AG04450 (cell line): ENCODE data around the gene GDAP1L1. TPM values are rescaled to one million over a fixed set of nuclear protein-coding genes. Genes with fewer than 3 reads are reported as not detected.

Source experiments
- CTCF ChIA-PET: fragments of 300-600, 350-600 bp; formaldehyde crosslinking; extraction: SDS; loops from one replicate; lab custom pipeline; 2022; ENCODE audit warnings: antibody characterized with exemption, inconsistent platforms; lab: Charles Lee
- POLR2A ChIA-PET: fragments of 350-600 bp; formaldehyde crosslinking; extraction: SDS; loops from one replicate; lab custom pipeline; 2021; ENCODE audit warnings: antibody characterized with exemption, inconsistent platforms; lab: Yijun Ruan, JAX
- DNase-seq: peaks from one replicate; pipeline ENCODE4 v3.0.0-alpha.2; 2011; ENCODE audit warnings: low read depth, low spot score
- H3K27ac ChIP-seq: one replicate; pipeline ENCODE4 v1.5.1; 2012; ENCODE audit warnings: low read depth, low read length, control low read depth
- H3K27me3 ChIP-seq: one replicate; pipeline ENCODE4 v1.6.0; 2012; ENCODE audit warnings: low read length; ENCODE audit not compliant: control insufficient read depth, insufficient read depth
- H3K4me3 ChIP-seq: 2 replicates; pipeline ENCODE4 v1.5.1; 2011; ENCODE audit warnings: mild to moderate bottlenecking, low read depth, low read length, control low read depth
- H3K9me3 ChIP-seq: 2 replicates; pipeline ENCODE4 v1.5.1; 2012; ENCODE audit warnings: low read length; ENCODE audit not compliant: control insufficient read depth, insufficient read depth
- polyA plus RNA-seq: library from polyadenylated mRNA; depleted of rRNA; stranded (reverse); fragments of >200 nt; gene quantifications from 2 replicates; pipeline ENCODE4 v1.2.3, GENCODE V29; 2011
- TF ChIP-seq, protein P1 (sequence below): IDR thresholded peaks from 2 replicates; pipeline ENCODE4 v1.5.1; 2011; ENCODE audit warnings: low read depth, low read length, control low read depth, inconsistent platforms

The GDAP1L1 gene
- polyA plus RNA-seq, 1 experiment, result not detected

DNA sequence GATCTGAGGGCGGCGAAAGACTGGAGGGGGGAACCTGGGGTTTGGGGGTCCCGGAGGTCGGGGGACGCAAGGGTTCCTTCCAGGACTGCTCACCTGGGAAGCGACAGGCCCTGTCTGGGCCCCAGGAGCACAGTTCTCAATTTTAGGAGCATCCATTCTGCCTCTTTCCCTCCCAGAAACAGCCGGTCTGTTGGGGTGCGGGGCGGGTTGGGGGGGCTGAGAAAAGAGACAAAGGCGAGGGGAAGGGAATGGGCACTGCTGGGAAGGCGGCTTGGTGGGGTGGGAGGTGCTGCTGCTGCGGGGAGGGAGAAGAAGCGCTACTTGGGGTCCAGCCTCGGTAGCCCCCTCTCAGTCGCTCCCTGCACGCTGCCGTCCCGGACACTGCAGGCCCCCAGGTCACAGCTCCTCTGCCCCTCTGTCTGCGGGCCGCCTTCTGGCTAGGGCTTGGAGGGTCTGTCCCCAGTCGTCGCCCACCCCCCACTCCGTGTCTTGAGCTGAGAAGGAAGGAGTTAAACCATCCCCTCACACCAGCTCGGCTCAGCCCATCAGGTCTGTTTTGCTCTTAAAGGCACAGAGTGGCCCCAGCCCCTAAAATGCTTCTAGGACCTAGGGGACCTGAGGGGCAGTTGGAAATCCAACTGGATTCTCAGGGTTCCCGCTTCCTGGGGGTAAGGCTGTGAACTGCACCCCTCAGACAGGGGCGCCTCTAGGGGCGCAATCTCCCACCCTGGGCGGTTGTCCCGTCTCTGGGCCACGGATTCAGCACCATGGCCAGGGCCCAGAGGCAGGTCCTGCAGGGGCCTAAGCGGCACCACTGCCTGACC is 690 bp downstream of the GDAP1L1 start:
- ChIA-PET POLR2A (no interaction called here), CTCF (interaction anchor here (0.9 to 1.7 kb wide), 3 partner anchors 30 to 63 kb away, joined by 3 to 10 read pairs (median 8); partner anchors contain the start of gene FITM2)
- H3K9me3 ChIP-seq, result no peaks in the 10 kb centered on the region; the same call in 1 of the 2 replicates
- peaks cover 21% of the 10 kb centered on the region for H3K27me3 ChIP-seq
- TF ChIP-seq, protein P1, sequence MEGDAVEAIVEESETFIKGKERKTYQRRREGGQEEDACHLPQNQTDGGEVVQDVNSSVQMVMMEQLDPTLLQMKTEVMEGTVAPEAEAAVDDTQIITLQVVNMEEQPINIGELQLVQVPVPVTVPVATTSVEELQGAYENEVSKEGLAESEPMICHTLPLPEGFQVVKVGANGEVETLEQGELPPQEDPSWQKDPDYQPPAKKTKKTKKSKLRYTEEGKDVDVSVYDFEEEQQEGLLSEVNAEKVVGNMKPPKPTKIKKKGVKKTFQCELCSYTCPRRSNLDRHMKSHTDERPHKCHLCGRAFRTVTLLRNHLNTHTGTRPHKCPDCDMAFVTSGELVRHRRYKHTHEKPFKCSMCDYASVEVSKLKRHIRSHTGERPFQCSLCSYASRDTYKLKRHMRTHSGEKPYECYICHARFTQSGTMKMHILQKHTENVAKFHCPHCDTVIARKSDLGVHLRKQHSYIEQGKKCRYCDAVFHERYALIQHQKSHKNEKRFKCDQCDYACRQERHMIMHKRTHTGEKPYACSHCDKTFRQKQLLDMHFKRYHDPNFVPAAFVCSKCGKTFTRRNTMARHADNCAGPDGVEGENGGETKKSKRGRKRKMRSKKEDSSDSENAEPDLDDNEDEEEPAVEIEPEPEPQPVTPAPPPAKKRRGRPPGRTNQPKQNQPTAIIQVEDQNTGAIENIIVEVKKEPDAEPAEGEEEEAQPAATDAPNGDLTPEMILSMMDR, result peak; percentile 54
- H3K4me3 ChIP-seq, result no peak overlapping the region
- DNase-seq, result no peak
- H3K27ac ChIP-seq, result no peak overlapping the region

DNA sequence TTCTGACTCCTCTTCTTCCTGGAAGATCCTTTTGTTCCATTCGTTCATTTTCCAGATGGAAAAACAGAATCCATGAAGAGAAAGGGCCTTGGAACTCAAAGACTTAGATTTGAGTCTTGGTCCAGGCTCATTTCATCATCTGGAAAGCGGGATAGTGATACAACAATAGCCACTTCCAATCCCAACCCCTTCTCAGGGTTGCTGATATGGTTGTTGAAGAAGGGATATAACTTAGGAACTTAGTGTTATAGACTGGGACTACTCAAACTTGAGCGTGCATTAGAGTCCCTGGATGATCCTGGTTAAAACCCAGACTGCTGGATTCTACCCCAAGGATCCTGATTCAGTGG is 1.3 kb downstream of the GDAP1L1 start:
- no peak for DNase-seq
- CTCF ChIA-PET, result no interaction called here
- no peak overlapping the region for H3K4me3 ChIP-seq

DNA sequence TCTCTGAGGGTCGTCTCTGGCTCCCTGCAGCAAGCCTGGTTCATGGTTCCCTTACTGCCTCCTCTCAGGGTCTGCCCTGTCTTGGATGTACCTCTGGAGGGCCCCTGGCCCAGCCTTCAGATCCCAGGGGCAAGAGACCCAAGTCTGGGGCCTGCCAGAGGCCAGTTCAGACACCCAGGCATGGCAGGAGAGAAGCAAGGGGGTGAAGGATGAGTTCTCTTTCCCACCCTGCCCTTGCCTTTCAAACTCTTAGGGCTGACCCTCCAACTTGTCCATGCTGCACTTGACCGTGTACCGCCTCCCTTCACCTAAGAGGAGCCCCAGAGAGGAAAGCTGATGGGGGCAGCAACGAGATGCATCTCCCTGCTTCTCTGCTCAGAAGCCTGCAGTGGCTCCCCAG is 4.2 kb downstream of the GDAP1L1 start:
- DNase-seq, result no peak
- Histone ChIP-seq H3K4me3 (no peak overlapping the region), H3K27ac (no peak overlapping the region), H3K9me3 (no peaks in the 10 kb centered on the region; the same call in 1 of the 2 replicates), H3K27me3 (peaks cover 14% of the 10 kb centered on the region)
- CTCF ChIA-PET, result no interaction called here
- POLR2A ChIA-PET, result no interaction called here
- TF ChIP-seq, protein P1, result no peak

More for the DNA sequence above, 1.3 kb downstream of the GDAP1L1 start:
- TF ChIP-seq, protein P1, result no peak
- POLR2A ChIA-PET, result no interaction called here
- H3K27ac ChIP-seq, result no peak overlapping the region
- no peaks in the 10 kb centered on the region; the same call in 1 of the 2 replicates for H3K9me3 ChIP-seq
- H3K27me3 ChIP-seq, result peaks cover 21% of the 10 kb centered on the region

DNA sequence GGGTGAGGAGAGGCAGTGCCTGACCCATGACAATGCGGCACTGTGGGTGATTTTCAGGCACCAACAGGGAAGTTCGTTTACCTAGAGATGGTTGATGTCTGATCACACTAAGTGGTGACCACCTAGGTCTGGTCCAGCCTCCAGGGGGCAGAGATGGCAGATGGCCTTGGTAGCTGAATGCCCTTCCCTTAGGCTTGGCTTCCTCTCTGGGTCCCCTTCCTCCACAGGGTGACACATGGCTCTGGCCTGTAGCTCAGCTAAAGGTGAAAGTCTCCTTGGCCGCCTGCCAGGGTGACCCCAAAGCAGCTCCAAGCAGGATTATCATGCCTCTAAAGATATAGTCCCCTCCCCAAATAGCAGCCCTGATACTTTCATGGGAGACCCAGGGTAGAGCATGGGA is 6.4 kb downstream of the GDAP1L1 start:
- no peak for DNase-seq
- H3K27me3 ChIP-seq, result peaks cover 2% of the 10 kb centered on the region
- no peak overlapping the region for H3K4me3 ChIP-seq
- H3K9me3 ChIP-seq, result no peaks in the 10 kb centered on the region
- ChIA-PET POLR2A (no interaction called here), CTCF (no interaction called here)
- H3K27ac ChIP-seq, result no peak overlapping the region
- TF ChIP-seq, protein P1, result 0 out of 2 replicates have a peak, but pooled peaks have one; percentile 1

DNA sequence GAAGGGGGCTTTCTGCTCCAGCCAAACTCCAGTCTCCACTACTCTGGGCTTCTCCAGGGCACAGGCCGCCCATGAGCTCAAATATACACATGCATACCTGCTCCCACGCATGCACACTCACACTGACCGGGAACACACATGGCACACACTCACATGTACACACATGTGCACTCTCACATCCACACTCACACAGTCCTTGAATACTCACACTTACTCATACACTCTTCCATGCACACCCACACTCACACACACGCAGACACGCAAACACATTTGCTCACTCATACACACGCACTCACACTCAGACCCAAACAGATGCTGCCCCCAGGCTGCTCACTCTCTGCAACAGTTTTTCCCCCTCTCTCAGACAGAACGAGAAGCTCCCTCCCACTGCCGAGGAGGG is 7.0 kb downstream of the GDAP1L1 start:
- no peak overlapping the region for H3K27ac ChIP-seq
- CTCF ChIA-PET, result no interaction called here

More for the DNA sequence above, 7.0 kb downstream of the GDAP1L1 start:
- POLR2A ChIA-PET, result no interaction called here
- Histone ChIP-seq H3K9me3 (no peaks in the 10 kb centered on the region), H3K4me3 (no peak overlapping the region), H3K27me3 (peaks cover 2% of the 10 kb centered on the region)
- TF ChIP-seq, protein P1, result no peak
- DNase-seq, result no peak
